GM12892 (cell line): ENCODE measurements around the gene FANCE.

Source experiments
- DNase-seq: peaks from one replicate; pipeline ENCODE4 v3.0.0; 2011; ENCODE audit not compliant: insufficient read length
- FAIRE-seq: peaks from 2 replicates; lab custom pipeline; 2011; peaks lifted over from hg19 to GRCh38; lab: Jason Lieb, UNC
- POLR2A ChIP-seq: IDR thresholded peaks from 2 replicates; pipeline ENCODE4 v1.6.1; 2011; ENCODE audit warnings: low read depth, low read length, control low read depth
- POLR2AphosphoS5 ChIP-seq: IDR thresholded peaks from 2 replicates; pipeline ENCODE4 v1.6.1; 2011; ENCODE audit warnings: low read depth, low read length, control low read depth
- TAF1 ChIP-seq: IDR thresholded peaks from 2 replicates; pipeline ENCODE4 v1.6.1; 2011; ENCODE audit warnings: low read depth, mild to moderate bottlenecking, control low read depth, low read length, borderline replicate concordance

FANCE gene

GRCh38 chr6:35497571-35498421 lies 45.7 kb downstream of the FANCE start:
- no peak for TF ChIP-seq TAF1
- no peak for TF ChIP-seq POLR2AphosphoS5
- TF ChIP-seq POLR2A: no peak
- FAIRE-seq (no peak), DNase-seq (no peak)

- DNase-seq: no peak
- FAIRE-seq: no peak
- TF ChIP-seq TAF1: no peak
- no peak for TF ChIP-seq POLR2A
- no peak for TF ChIP-seq POLR2AphosphoS5
Measured at GRCh38 chr6:35498422-35499067, 46.4 kb downstream of the FANCE start.

DNA sequence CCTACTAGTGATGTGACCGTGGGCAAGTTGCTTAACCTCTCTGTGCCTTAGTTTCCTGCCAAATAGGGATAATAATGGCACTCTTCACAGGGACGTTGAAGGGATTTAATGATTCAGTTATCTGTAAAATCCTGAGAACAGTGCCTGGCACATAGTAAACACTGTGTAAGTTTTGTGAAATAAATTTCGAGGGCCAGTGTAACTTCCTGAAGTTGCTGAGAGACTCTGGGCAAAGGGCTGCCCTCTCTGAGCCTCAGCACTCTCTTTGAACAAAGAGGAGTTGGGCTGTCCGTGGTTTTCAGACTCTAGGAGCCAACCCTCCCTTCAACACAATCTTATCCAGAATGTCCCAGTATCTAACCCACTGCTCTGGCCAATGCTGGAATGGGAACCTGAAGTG lies 47.2 kb downstream of the FANCE start:
- no peak for DNase-seq
- no peak for TF ChIP-seq POLR2AphosphoS5
- no peak for TF ChIP-seq TAF1
- TF ChIP-seq POLR2A: no peak
- FAIRE-seq: no peak

DNA sequence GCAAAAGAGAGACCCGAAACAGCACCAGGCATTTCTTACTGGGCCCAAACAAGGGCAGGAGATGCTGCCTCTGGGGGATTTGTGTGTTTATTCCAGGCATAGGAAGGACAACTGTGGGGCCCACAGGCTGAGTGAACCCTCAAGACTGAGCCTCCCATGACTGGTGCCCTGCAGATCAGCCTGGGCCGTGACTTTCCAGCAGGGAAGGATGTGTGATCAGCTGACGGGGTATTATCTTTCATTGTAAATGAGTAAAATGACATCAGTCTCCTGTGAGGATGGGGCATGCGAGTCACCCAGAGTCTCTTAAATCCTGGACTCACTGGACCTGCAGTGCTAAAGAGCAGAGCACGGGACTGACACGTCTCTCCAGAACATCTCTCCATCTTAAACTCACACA lies 48.6 kb downstream of the FANCE start:
- FAIRE-seq: no peak
- TF ChIP-seq POLR2A (no peak), POLR2AphosphoS5 (no peak), TAF1 (no peak)
- no peak for DNase-seq

- DNase-seq (no peak), FAIRE-seq (no peak)
- TF ChIP-seq POLR2A (no peak), POLR2AphosphoS5 (no peak), TAF1 (no peak)
Measured at GRCh38 chr6:35501784-35502183, 49.6 kb downstream of the FANCE start.

DNA sequence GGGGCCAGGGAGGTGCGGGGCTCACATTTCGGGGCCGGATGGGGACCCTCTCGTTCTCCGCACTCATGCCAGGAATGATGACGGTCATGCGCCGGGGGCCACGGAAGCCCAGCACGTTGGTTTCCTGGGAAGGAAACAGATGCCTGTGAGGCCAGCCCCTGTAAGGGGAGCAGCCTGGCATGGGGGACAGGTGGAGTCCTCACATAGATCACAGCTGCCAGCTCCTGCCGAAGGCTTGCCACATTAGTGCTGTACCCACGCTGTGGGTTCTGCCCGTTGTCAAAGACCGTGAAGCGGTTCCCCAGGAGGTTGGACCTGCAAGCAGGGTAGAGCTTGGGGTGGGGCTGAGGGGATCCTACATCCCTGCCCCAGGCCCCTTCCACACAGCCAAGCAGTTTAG lies 51.4 kb downstream of the FANCE start:
- no peak for DNase-seq
- FAIRE-seq: no peak
- TF ChIP-seq POLR2A: no peak
- TF ChIP-seq TAF1: no peak
- no peak for TF ChIP-seq POLR2AphosphoS5

- no peak for DNase-seq
- TF ChIP-seq POLR2A (no peak), POLR2AphosphoS5 (no peak), TAF1 (no peak)
- FAIRE-seq: no peak
Measured at GRCh38 chr6:35505999-35506412, 53.9 kb downstream of the FANCE start.

- DNase-seq (no peak), FAIRE-seq (no peak)
Measured at GRCh38 chr6:35506536-35506935, 54.4 kb downstream of the FANCE start.

DNA sequence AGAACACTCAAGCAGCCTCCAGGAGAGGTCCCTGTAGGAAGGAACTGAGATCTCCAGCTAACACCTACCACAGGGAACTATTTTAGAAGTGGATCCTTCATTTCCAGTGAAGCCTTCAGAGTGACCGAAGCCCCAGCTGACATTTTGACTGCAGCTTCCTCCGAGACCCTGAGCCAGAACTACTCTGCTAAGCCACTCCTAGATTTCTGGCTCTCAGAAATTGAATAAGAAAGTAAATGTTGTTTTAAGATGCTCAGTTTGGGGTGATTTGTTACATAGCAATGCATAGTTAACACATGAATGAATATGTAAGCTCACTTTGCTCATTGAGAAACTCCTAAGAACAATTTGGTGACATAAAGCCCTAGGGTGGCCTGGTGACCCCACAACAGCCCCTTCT lies 55.1 kb downstream of the FANCE start:
- TF ChIP-seq POLR2AphosphoS5 (no peak), TAF1 (no peak), POLR2A (no peak)
- no peak for DNase-seq
- FAIRE-seq: no peak

More at GRCh38 chr6:35506536-35506935, 54.4 kb downstream of the FANCE start:
- TF ChIP-seq POLR2A (no peak), POLR2AphosphoS5 (no peak), TAF1 (no peak)

- TF ChIP-seq TAF1 (no peak), POLR2AphosphoS5 (no peak), POLR2A (no peak)
- FAIRE-seq (no peak), DNase-seq (no peak)
Measured at GRCh38 chr6:35508027-35508426, 55.9 kb downstream of the FANCE start.

DNA sequence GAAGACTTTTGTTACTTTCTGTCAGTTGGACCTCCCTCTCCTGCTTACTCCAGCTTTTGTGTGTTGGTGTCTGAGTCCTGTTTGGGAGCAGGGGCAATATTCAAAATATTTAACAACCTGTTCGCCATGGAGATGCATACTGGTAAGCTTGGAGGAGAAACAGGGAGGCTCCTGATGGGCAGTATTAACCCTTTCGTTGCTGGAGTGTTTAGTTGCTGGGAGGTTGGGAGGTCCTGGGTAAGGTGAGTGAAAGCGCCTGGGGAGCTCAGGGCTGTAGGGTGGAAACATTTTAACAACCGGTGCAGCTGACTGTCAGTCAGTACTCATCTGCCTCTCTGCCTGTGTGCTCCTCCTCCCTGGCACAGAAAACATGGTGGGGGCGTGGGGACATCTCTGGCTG lies 56.4 kb downstream of the FANCE start:
- DNase-seq (no peak), FAIRE-seq (no peak)
- TF ChIP-seq POLR2A (no peak), TAF1 (no peak), POLR2AphosphoS5 (no peak)

GRCh38 chr6:35510916-35511561 lies 58.9 kb downstream of the FANCE start:
- no peak for DNase-seq
- TF ChIP-seq POLR2A (no peak), TAF1 (no peak), POLR2AphosphoS5 (no peak)
- FAIRE-seq: no peak
